Activated CD4-positive, alpha-beta T cell treated with anti-CD3 and anti-CD28 coated beads for 24 hours (primary cell): ENCODE results near the gene MAGT1.
"Not testable (repeated sequence)": the region's sequence is repeated elsewhere in the genome, so short reads cannot be mapped to it uniquely, and the experiment has no call there.

ENCODE experiments used
- DNase-seq, 2 donors: peaks; one replicate each; pipeline ENCODE4 v3.0.0-alpha.2; 2020; ENCODE audit warnings: low read depth in 2 of 2

MAGT1 gene

GRCh38 chrX:77875372-77875771 is 19.9 kb downstream of the MAGT1 start:
- no peak for DNase-seq

- DNase-seq, result not testable (repeated sequence)
Measured at GRCh38 chrX:77831544-77831943, 63.7 kb downstream of the MAGT1 start.

GRCh38 chrX:77821989-77822388 is 73.2 kb downstream of the MAGT1 start:
- DNase-seq, result not testable (repeated sequence)

- DNase-seq, result no peak
Measured at GRCh38 chrX:77820091-77820727, 75.0 kb downstream of the MAGT1 start.

GRCh38 chrX:77814210-77814609 is 81.0 kb downstream of the MAGT1 start:
- DNase-seq, result no peak

GRCh38 chrX:77802201-77802600 is 93.0 kb downstream of the MAGT1 start:
- DNase-seq, result no peak

- no peak for DNase-seq
Measured at GRCh38 chrX:77795124-77795523, 100.1 kb downstream of the MAGT1 start.

GRCh38 chrX:77793946-77794345 is 101.3 kb downstream of the MAGT1 start:
- no peak for DNase-seq

- DNase-seq, result no peak
Measured at GRCh38 chrX:77788050-77788449, 107.2 kb downstream of the MAGT1 start.

- no peak for DNase-seq
Measured at GRCh38 chrX:77786365-77786680, 108.9 kb downstream of the MAGT1 start.

GRCh38 chrX:77785486-77786364 is 109.5 kb downstream of the MAGT1 start, which contains the start of gene ATRX:
Gene ATRX, minus strand, starts transcription at chrX:77786216. Its CDS starts 215 bp downstream, at chrX:77786001.
- peak; percentile 43 to 45 for DNase-seq

- no peak for DNase-seq
Measured at GRCh38 chrX:77779695-77780094, 115.5 kb downstream of the MAGT1 start.

- DNase-seq, result no peak
Measured at GRCh38 chrX:77776659-77777058, 118.6 kb downstream of the MAGT1 start.
